CD4-positive, CD25-positive, alpha-beta regulatory T cell (primary cell): ENCODE data around the gene PCDH12. TPM values are rescaled to one million over a fixed set of nuclear protein-coding genes. Genes with fewer than 3 reads are reported as not detected.

ENCODE experiments used
- ATAC-seq, 2 donors: fragments of 150-1000 bp; cut with Tn5 transposase; one replicate each; pipeline ENCODE4 v1.10.0; 2021; ENCODE audit warnings: low read depth in 2 of 2, moderate number of reproducible peaks in 2 of 2, moderate library complexity in 1 of 2
- DNase-seq, 3 donors: peaks; one replicate each; pipeline versions ENCODE4 v3.0.0 to v3.0.0-alpha.2; 2012 to 2022; ENCODE audit warnings: mixed read lengths in 1 of 3
- H3K27ac ChIP-seq: one replicate; pipeline ENCODE4 v1.7.0; 2013; ENCODE audit warnings: mild to moderate bottlenecking, low read length; ENCODE audit not compliant: insufficient read depth, poor library complexity, severe bottlenecking
- H3K27me3 ChIP-seq: one replicate; pipeline ENCODE4 v1.7.0; 2013; ENCODE audit warnings: low read length; ENCODE audit not compliant: control insufficient read depth, insufficient read depth
- H3K36me3 ChIP-seq: one replicate; pipeline ENCODE4 v1.7.0; 2013; ENCODE audit warnings: mild to moderate bottlenecking, low read length, moderate library complexity; ENCODE audit not compliant: control insufficient read depth, insufficient read depth
- H3K4me1 ChIP-seq: 2 replicates; pipeline ENCODE4 v1.7.0; 2013; ENCODE audit warnings: mild to moderate bottlenecking, low read length; ENCODE audit not compliant: insufficient read depth, control insufficient read depth, poor library complexity, severe bottlenecking
- H3K4me3 ChIP-seq: one replicate; pipeline ENCODE4 v1.7.0; 2013; ENCODE audit warnings: low read depth, mild to moderate bottlenecking, low read length, moderate library complexity
- H3K9me3 ChIP-seq, 2 experiments: 1 replicate in 1 of 2; 2 replicates in 1 of 2; pipeline ENCODE4 v1.7.0; 2013; ENCODE audit warnings: low read length in 2 of 2, mild to moderate bottlenecking in 1 of 2, moderate library complexity in 1 of 2; ENCODE audit not compliant: control insufficient read depth in 2 of 2
- H3K27ac Mint-ChIP-seq, 3 donors: one replicate each; pipeline ENCODE4 v1.8.0; 2020 to 2022; ENCODE audit warnings: mild to moderate bottlenecking in 3 of 3, mixed read lengths in 3 of 3, moderate library complexity in 2 of 3
- H3K27me3 Mint-ChIP-seq: one replicate; pipeline ENCODE4 v1.8.0; 2022; ENCODE audit warnings: mild to moderate bottlenecking, mixed read lengths
- H3K36me3 Mint-ChIP-seq: one replicate; pipeline ENCODE4 v1.8.0; 2020; ENCODE audit warnings: mixed read lengths
- H3K4me1 Mint-ChIP-seq, 4 donors: one replicate each; pipeline ENCODE4 v1.8.0; 2020 to 2022; ENCODE audit warnings: mixed read lengths in 4 of 4, mild to moderate bottlenecking in 1 of 4
- H3K4me3 Mint-ChIP-seq, 4 donors: one replicate each; pipeline ENCODE4 v1.8.0; 2020 to 2022; ENCODE audit warnings: mild to moderate bottlenecking in 4 of 4, mixed read lengths in 4 of 4, moderate library complexity in 3 of 4
- H3K9me3 Mint-ChIP-seq, 7 donors: one replicate each; pipeline ENCODE4 v1.8.0; 2020 to 2022; ENCODE audit warnings: mixed read lengths in 7 of 7, mild to moderate bottlenecking in 3 of 7, moderate library complexity in 2 of 7
- polyA plus RNA-seq, 4 donors: library from polyadenylated mRNA; unstranded; fragments of 300-500 nt; fragmentation: Illumina TruSeq; gene quantifications; one replicate each; pipeline ENCODE4 v1.2.3, GENCODE V29; 2021
- total RNA-seq: library from RNA; stranded (reverse); gene quantifications from one replicate; pipeline ENCODE4 v1.2.3, GENCODE V29; 2022

Gene PCDH12
- total and polyA plus RNA-seq, 5 donors from 2014 or later, result 0.12 to 0.33 (median 0.20) TPM; not detected in 1

- Histone ChIP-seq H3K27me3 (peaks cover 7% of the 10 kb centered on the region), H3K27ac (no peak overlapping the region), H3K36me3 (peaks cover 6% of the 10 kb centered on the region), H3K9me3 (no peaks in the 10 kb centered on the region), H3K4me3 (no peak overlapping the region), H3K4me1 (peaks cover 16% of the 10 kb centered on the region)
- H3K27me3 Mint-ChIP-seq, result peaks cover 21% of the 10 kb centered on the region
- no peak for ATAC-seq
- peaks cover 4 to 30% (median 17%) of the 10 kb centered on the region in 4 donors for H3K4me1 Mint-ChIP-seq
- H3K9me3 Mint-ChIP-seq, result peaks cover 0 to 2% (median 0%) of the 10 kb centered on the region in 7 donors
- H3K4me3 Mint-ChIP-seq, result peak overlapping the region in 2 of 4 donors; percentile 71 to 84
- DNase-seq, result no peak
- peaks cover 10% of the 10 kb centered on the region for H3K36me3 Mint-ChIP-seq
- H3K27ac Mint-ChIP-seq, result peak overlapping the region in 2 of 3 donors; percentile 18 to 59
Measured at GRCh38 chr5:141920771-141921170, 37.2 kb downstream of the PCDH12 start.

- peaks cover 10% of the 10 kb centered on the region for H3K27me3 ChIP-seq
- no peaks in the 10 kb centered on the region for H3K9me3 ChIP-seq
- H3K4me1 Mint-ChIP-seq, result peaks cover 4 to 27% (median 12%) of the 10 kb centered on the region in 4 donors
- ATAC-seq (no peak), DNase-seq (no peak)
- peak overlapping the region in 1 of 4 donors; percentile 10 for H3K4me3 Mint-ChIP-seq
- peak overlapping the region in 1 of 3 donors; percentile 20 for H3K27ac Mint-ChIP-seq
- peaks cover 32% of the 10 kb centered on the region for H3K27me3 Mint-ChIP-seq
- no peaks in the 10 kb centered on the region for H3K36me3 ChIP-seq
- H3K36me3 Mint-ChIP-seq, result peaks cover 5% of the 10 kb centered on the region
- no peak overlapping the region for H3K27ac ChIP-seq
- H3K9me3 Mint-ChIP-seq, result peaks cover 0 to 2% (median 0%) of the 10 kb centered on the region in 7 donors
- H3K4me1 ChIP-seq, result peaks cover 14% of the 10 kb centered on the region
- no peak overlapping the region for H3K4me3 ChIP-seq
Measured at GRCh38 chr5:141919218-141920119, 38.5 kb downstream of the PCDH12 start.

DNA sequence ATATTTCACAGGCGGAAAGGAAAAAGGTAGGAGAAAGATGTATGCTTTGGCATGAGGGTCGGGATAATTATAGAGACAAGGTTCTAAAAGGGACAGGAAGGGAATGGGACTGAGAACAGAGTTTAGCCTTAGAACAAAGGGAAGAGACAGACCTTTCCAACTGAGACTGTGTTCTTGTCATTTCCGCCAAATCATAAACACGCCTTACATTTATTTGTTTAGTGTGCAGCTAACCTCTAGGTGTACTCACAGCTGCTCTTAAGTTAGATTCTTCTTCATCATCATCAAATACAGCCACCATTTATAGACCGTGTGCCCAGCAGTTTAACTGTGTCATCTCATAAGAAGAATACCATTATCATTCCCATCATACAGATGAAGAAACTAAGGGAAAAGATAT, 40.2 kb downstream of the PCDH12 start:
- Mint-ChIP-seq H3K27me3 (peaks cover 45% of the 10 kb centered on the region), H3K36me3 (no peaks in the 10 kb centered on the region), H3K4me3 (peak overlapping the region in 1 of 4 donors; percentile 20), H3K4me1 (peaks cover 4 to 22% (median 9%) of the 10 kb centered on the region in 4 donors), H3K27ac (no peak overlapping the region), H3K9me3 (peaks cover 0 to 2% (median 0%) of the 10 kb centered on the region in 7 donors)
- no peaks in the 10 kb centered on the region for H3K36me3 ChIP-seq
- H3K4me3 ChIP-seq, result no peak overlapping the region
- peaks cover 11% of the 10 kb centered on the region for H3K4me1 ChIP-seq
- H3K9me3 ChIP-seq, result no peaks in the 10 kb centered on the region
- H3K27ac ChIP-seq, result no peak overlapping the region
- DNase-seq (no peak), ATAC-seq (no peak)
- peaks cover 19% of the 10 kb centered on the region for H3K27me3 ChIP-seq

- peaks cover 4 to 19% (median 9%) of the 10 kb centered on the region in 4 donors for H3K4me1 Mint-ChIP-seq
- peaks cover 22% of the 10 kb centered on the region for H3K27me3 ChIP-seq
Measured at GRCh38 chr5:141916522-141916921, 41.5 kb downstream of the PCDH12 start.

DNA sequence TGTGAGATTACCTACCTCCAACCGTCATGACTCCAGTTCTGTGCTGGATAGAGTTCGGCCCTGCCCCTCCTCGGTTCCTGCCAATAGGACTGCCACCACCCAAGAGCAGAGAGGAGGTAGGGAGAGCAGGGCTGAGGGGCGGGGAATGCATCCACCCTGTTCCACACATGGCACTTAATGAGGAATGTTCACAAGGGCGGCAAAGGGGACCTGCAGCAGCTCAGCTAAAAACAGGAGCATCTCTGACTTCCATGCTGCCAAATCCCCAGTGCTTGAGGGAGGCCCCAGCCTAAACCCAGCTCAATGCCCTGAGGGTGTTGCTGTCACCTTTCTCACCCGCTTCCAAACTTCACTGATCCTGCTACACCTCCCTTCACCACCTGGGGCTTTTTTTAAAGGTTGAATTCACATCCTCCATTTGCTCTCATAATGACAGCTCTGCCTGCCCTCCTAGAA, 42.1 kb downstream of the PCDH12 start:
- H3K4me3 ChIP-seq, result no peak overlapping the region
- H3K4me1 ChIP-seq, result peaks cover 11% of the 10 kb centered on the region
- no peak overlapping the region for H3K4me3 Mint-ChIP-seq
- H3K4me1 Mint-ChIP-seq, result peaks cover 0 to 15% (median 7%) of the 10 kb centered on the region in 4 donors
- no peak overlapping the region for H3K27ac Mint-ChIP-seq
- peaks cover 22% of the 10 kb centered on the region for H3K27me3 ChIP-seq
- ATAC-seq (no peak), DNase-seq (no peak)
- peaks cover 0 to 2% (median 0%) of the 10 kb centered on the region in 7 donors for H3K9me3 Mint-ChIP-seq
- no peaks in the 10 kb centered on the region for H3K36me3 Mint-ChIP-seq
- peaks cover 59% of the 10 kb centered on the region for H3K27me3 Mint-ChIP-seq
- H3K9me3 ChIP-seq, result no peaks in the 10 kb centered on the region
- no peak overlapping the region for H3K27ac ChIP-seq
- H3K36me3 ChIP-seq, result no peaks in the 10 kb centered on the region

More at GRCh38 chr5:141916522-141916921, 41.5 kb downstream of the PCDH12 start:
- Histone ChIP-seq H3K4me1 (peaks cover 11% of the 10 kb centered on the region), H3K27ac (no peak overlapping the region), H3K9me3 (no peaks in the 10 kb centered on the region), H3K36me3 (no peaks in the 10 kb centered on the region), H3K4me3 (no peak overlapping the region)
- no peak for DNase-seq
- Mint-ChIP-seq H3K27ac (no peak overlapping the region), H3K27me3 (peaks cover 58% of the 10 kb centered on the region), H3K4me3 (peak overlapping the region in 1 of 4 donors; percentile 20), H3K36me3 (no peaks in the 10 kb centered on the region), H3K9me3 (peaks cover 0 to 2% (median 0%) of the 10 kb centered on the region in 7 donors)
- no peak for ATAC-seq

DNA sequence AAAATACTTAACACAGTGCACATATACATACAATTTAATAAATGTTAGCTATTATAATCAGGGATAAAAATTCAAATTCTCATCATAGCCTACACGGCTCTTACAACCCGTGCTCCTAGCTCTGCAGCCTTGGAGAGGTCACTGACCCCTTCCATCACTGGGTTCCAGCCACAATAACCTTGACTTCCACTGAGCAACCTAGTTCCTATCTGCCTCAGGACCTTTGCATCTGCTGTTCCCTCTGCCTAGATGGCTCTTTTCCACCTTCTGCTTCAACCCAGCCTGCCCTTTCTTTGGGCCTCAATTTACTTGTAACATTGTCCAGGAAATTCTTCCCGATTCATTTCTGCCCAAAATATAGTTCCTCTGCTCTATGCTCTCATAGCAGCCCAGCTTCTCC, 43.2 kb downstream of the PCDH12 start:
- ATAC-seq (no peak), DNase-seq (no peak)
- Mint-ChIP-seq H3K9me3 (peaks cover 0 to 2% (median 0%) of the 10 kb centered on the region in 7 donors), H3K27ac (peak overlapping the region in 1 of 3 donors; percentile 85), H3K27me3 (peaks cover 64% of the 10 kb centered on the region), H3K36me3 (no peaks in the 10 kb centered on the region), H3K4me3 (peak overlapping the region in 3 of 4 donors; percentile 0 to 49 (median 2)), H3K4me1 (peaks cover 0 to 15% (median 7%) of the 10 kb centered on the region in 4 donors)
- H3K9me3 ChIP-seq, result no peaks in the 10 kb centered on the region
- peaks cover 22% of the 10 kb centered on the region for H3K27me3 ChIP-seq
- H3K27ac ChIP-seq, result no peak overlapping the region
- H3K4me3 ChIP-seq, result no peak overlapping the region
- no peaks in the 10 kb centered on the region for H3K36me3 ChIP-seq
- peaks cover 11% of the 10 kb centered on the region for H3K4me1 ChIP-seq

DNA sequence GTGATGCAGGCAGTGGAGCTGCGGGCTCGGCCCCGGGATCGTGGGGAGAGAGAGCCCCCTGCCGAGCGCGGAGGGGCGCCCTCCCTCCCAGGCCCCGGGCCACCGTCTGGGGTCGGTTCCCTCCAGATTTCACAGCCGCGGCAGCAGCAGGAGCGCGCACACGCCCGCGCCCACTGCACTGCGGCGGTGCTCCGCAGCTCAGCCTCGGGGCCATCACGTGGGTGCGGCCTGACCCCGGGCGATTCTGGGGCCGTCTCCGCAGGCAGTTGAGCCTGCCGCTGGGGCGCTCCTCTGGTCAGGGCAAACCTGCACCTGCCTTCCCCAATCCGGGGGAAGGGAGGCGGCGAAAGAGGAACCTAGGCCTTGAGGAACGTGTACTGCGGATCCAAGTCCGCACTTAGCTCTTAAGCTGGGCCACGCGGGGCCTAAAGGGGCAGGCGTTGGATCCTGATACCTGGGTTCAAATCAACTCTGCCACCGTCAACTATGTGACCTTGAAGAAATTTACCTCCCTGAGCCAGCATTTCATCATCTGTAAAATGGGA, 43.7 kb downstream of the PCDH12 start:
- H3K4me1 Mint-ChIP-seq, result peaks cover 0 to 15% (median 7%) of the 10 kb centered on the region in 4 donors
- H3K4me1 ChIP-seq, result peaks cover 11% of the 10 kb centered on the region
- H3K27ac Mint-ChIP-seq, result no peak overlapping the region
- H3K4me3 ChIP-seq, result peak overlapping the region; percentile 7
- H3K36me3 Mint-ChIP-seq, result no peaks in the 10 kb centered on the region
- peaks cover 22% of the 10 kb centered on the region for H3K27me3 ChIP-seq
- peak in 1 of 3 donors; percentile 9 for DNase-seq
- H3K27me3 Mint-ChIP-seq, result peaks cover 64% of the 10 kb centered on the region
- no peak overlapping the region for H3K27ac ChIP-seq
- H3K9me3 ChIP-seq, result no peaks in the 10 kb centered on the region
- H3K9me3 Mint-ChIP-seq, result peaks cover 0 to 2% (median 0%) of the 10 kb centered on the region in 7 donors
- peak in 1 of 2 donors; percentile 56 for ATAC-seq
- no peaks in the 10 kb centered on the region for H3K36me3 ChIP-seq
- H3K4me3 Mint-ChIP-seq, result peak overlapping the region in 2 of 4 donors; percentile 0 to 49
